K562 (cell line): Measurements from ENCODE around the gene FNBP1.

ENCODE experiments used
- CAMTA2 ChIP-seq: fragments of 250-450 bp; sonication (Bioruptor Pico); conservative IDR thresholded peaks from 2 replicates; pipeline ENCODE4 v1.5.1; 2022
- CSDE1 ChIP-seq, 2 experiments: fragments of 450-650 bp; IDR thresholded peaks; 2 replicates each; pipeline ENCODE4 v1.6.1; 2016; ENCODE audit warnings: mild to moderate bottlenecking in 1 of 2
- CTCF ChIP-seq, 3 experiments: IDR thresholded peaks in 2 of 3; conservative IDR thresholded peaks in 1 of 3; 2 replicates each; pipeline ENCODE4 v1.5.1; 2011 to 2012; ENCODE audit warnings: low read length in 3 of 3, mild to moderate bottlenecking in 3 of 3, control low read depth in 2 of 3, improper control_type of control experiment in 1 of 3, inconsistent platforms in 1 of 3, low read depth in 1 of 3, mixed read lengths in 1 of 3, moderate library complexity in 1 of 3; ENCODE audit not compliant: insufficient read depth in 2 of 3
- FOSL1 ChIP-seq: fragments of 200-800 bp; sonication (Bioruptor generic); conservative IDR thresholded peaks from 2 replicates; pipeline ENCODE4 v1.6.1; 2016; ENCODE audit warnings: missing genetic modification characterization, missing compliant biosample characterization
- GABPA ChIP-seq: fragments of 200-800 bp; sonication (Bioruptor generic); conservative IDR thresholded peaks from 2 replicates; pipeline ENCODE4 v1.6.1; 2016; ENCODE audit warnings: low read depth, missing genetic modification characterization, missing compliant biosample characterization
- NCOA4 ChIP-seq: fragments of 450-650 bp; IDR thresholded peaks from 2 replicates; pipeline ENCODE4 v1.6.1; 2018; ENCODE audit warnings: mild to moderate bottlenecking; ENCODE audit not compliant: partially characterized antibody
- POU5F1 ChIP-seq: fragments of 150-350 bp; IDR thresholded peaks from 2 replicates; pipeline ENCODE4 v1.6.1; 2014; ENCODE audit warnings: borderline replicate concordance, low read length, low read depth, mild to moderate bottlenecking; ENCODE audit not compliant: partially characterized antibody
- RAD21 ChIP-seq, 2 experiments: fragments of 250-450 bp in 1 of 2; fragments of 450-650 bp in 1 of 2; sonication (Bioruptor Pico) in 1 of 2; formaldehyde crosslinking in 1 of 2; IDR thresholded peaks in 1 of 2; conservative IDR thresholded peaks in 1 of 2; 2 replicates each; pipeline versions ENCODE4 v1.4.0 to v1.8.0; 2020 to 2022; ENCODE audit warnings: mild to moderate bottlenecking in 2 of 2, moderate library complexity in 1 of 2
- RFX5 ChIP-seq: IDR thresholded peaks from 2 replicates; pipeline ENCODE4 v1.6.1; 2011; ENCODE audit warnings: low read depth, mild to moderate bottlenecking, improper control_type of control experiment, low read length
- ZBTB49 ChIP-seq: sonication (generic); formaldehyde crosslinking; IDR thresholded peaks from 2 replicates; pipeline ENCODE4 v1.8.0; 2022; ENCODE audit warnings: missing genetic modification reagents, mild to moderate bottlenecking, borderline replicate concordance
- ZFX ChIP-seq: sonication (generic); formaldehyde crosslinking; IDR thresholded peaks from 2 replicates; pipeline ENCODE4 v1.8.0; 2022; ENCODE audit warnings: mild to moderate bottlenecking, missing genetic modification reagents, moderate library complexity
- ZNF507 ChIP-seq: conservative IDR thresholded peaks from 2 replicates; pipeline ENCODE4 v1.6.1; 2017; ENCODE audit warnings: missing genetic modification characterization, missing compliant biosample characterization
- ZNF766 ChIP-seq: fragments of 200-800 bp; sonication (Bioruptor generic); conservative IDR thresholded peaks from 2 replicates; pipeline ENCODE4 v1.6.1; 2016; ENCODE audit warnings: missing genetic modification characterization, missing compliant biosample characterization

- TF ChIP-seq CAMTA2 (CRISPR knock-in tag) (no peak), ZBTB49 (CRISPR knock-in tag) (no peak), ZFX (no peak), FOSL1 (tag) (no peak), NCOA4 (no peak), CTCF (IDR thresholded peaks at IDR 0.05 in 2 of 3, conservative IDR thresholded peaks at IDR 0.05 in 1 of 3; ENCODE audit: insufficient read depth in 2 of 3, low read depth in 1 of 3, low read length in 3 of 3) (no peak), ZNF766 (CRISPR knock-in tag) (no peak), RFX5 (no peak), RAD21 (CRISPR knock-in tag; conservative IDR thresholded peaks at IDR 0.05 in 1 of 2, IDR thresholded peaks at IDR 0.05 in 1 of 2) (no peak), ZNF507 (no peak), CSDE1 (IDR thresholded peaks at IDR 0.05) (no peak), POU5F1 (no peak), GABPA (tag) (no peak)
These were observed 15.2 kb downstream of the FNBP1 start for GRCh38 chr9:130027533-130028365.
